ENCODE measurements around the gene GLI1.

Gene GLI1

GRCh38 chr12:57429473-57430111 lies 30.0 kb upstream of the GLI1 start:
- no peak for TF ChIP-seq RARB (CRISPR knock-in tag; IDR thresholded peaks at IDR 0.05)
- no peak for TF ChIP-seq ESRRG (CRISPR knock-in tag; IDR thresholded peaks at IDR 0.05)
- TF ChIP-seq SNAI2 (CRISPR knock-in tag; IDR thresholded peaks at IDR 0.05), result no peak
- TF ChIP-seq TCF4 (CRISPR knock-in tag; IDR thresholded peaks at IDR 0.05; ENCODE audit: borderline replicate concordance), result no peak
- no peak for TF ChIP-seq PATZ1 (CRISPR knock-in tag; IDR thresholded peaks at IDR 0.05; ENCODE audit: borderline replicate concordance)
- no peak for TF ChIP-seq PPARA (CRISPR knock-in tag; IDR thresholded peaks at IDR 0.05; ENCODE audit: borderline replicate concordance)
- ATAC-seq, result peak; percentile 17

GRCh38 chr12:57430112-57430930 lies 29.3 kb upstream of the GLI1 start:
- no peak for TF ChIP-seq SNAI2 (CRISPR knock-in tag; IDR thresholded peaks at IDR 0.05)
- TF ChIP-seq TOX (CRISPR knock-in tag; IDR thresholded peaks at IDR 0.05; ENCODE audit: borderline replicate concordance), result no peak
- TF ChIP-seq CSDC2 (CRISPR knock-in tag; IDR thresholded peaks at IDR 0.05), result no peak
- no peak for TF ChIP-seq ZNF565 (CRISPR knock-in tag; conservative IDR thresholded peaks at IDR 0.05; ENCODE audit: low read depth)
- no peak for TF ChIP-seq PPARA (CRISPR knock-in tag; IDR thresholded peaks at IDR 0.05; ENCODE audit: borderline replicate concordance)
- no peak for TF ChIP-seq OSR1 (CRISPR knock-in tag; IDR thresholded peaks at IDR 0.05)
- no peak for TF ChIP-seq ESRRG (CRISPR knock-in tag; IDR thresholded peaks at IDR 0.05)
- TF ChIP-seq ZNF8 (CRISPR knock-in tag; IDR thresholded peaks at IDR 0.05), result no peak
- no peak for TF ChIP-seq ARNTL (CRISPR knock-in tag; IDR thresholded peaks at IDR 0.05; ENCODE audit: borderline replicate concordance, low read depth)
- no peak for TF ChIP-seq ZC3H10 (CRISPR knock-in tag; IDR thresholded peaks at IDR 0.05)
- TF ChIP-seq CREB5 (CRISPR knock-in tag; IDR thresholded peaks at IDR 0.05; ENCODE audit: low read depth), result no peak
- no peak for TF ChIP-seq POU6F1 (CRISPR knock-in tag; IDR thresholded peaks at IDR 0.05; ENCODE audit: borderline replicate concordance, low read depth)
- TF ChIP-seq GLIS3 (CRISPR knock-in tag; IDR thresholded peaks at IDR 0.05), result no peak
- peak; percentile 62 for ATAC-seq

- ATAC-seq, result peak; percentile 95
- TF ChIP-seq CSDC2 (CRISPR knock-in tag; IDR thresholded peaks at IDR 0.05), result no peak
- no peak for TF ChIP-seq POU6F1 (CRISPR knock-in tag; IDR thresholded peaks at IDR 0.05; ENCODE audit: borderline replicate concordance, low read depth)
- TF ChIP-seq PPARA (CRISPR knock-in tag; IDR thresholded peaks at IDR 0.05; ENCODE audit: borderline replicate concordance), result no peak
- TF ChIP-seq ZC3H10 (CRISPR knock-in tag; IDR thresholded peaks at IDR 0.05), result no peak
- TF ChIP-seq CREB5 (CRISPR knock-in tag; IDR thresholded peaks at IDR 0.05; ENCODE audit: low read depth), result no peak
- TF ChIP-seq ZNF70 (CRISPR knock-in tag; IDR thresholded peaks at IDR 0.05), result no peak
These were observed 28.5 kb upstream of the GLI1 start, which contains the start of gene R3HDM2 for GRCh38 chr12:57430931-57431566. Gene R3HDM2 (minus strand): TSS chr12:57431043. CDS start chr12:57310428, 120,615 bp downstream.

All from SK-N-SH treated with all-trans-retinoic acid at 6 μM for 48 hours (cell line).